H1 (cell line): Measurements from ENCODE around the gene WDR64. TPM values are rescaled to one million over a fixed set of nuclear protein-coding genes. Genes with fewer than 3 reads are reported as not detected.

Experiments
- POLR2A ChIP-seq, 2 experiments: IDR thresholded peaks; 1 replicate in 1 of 2; 2 replicates in 1 of 2; pipeline ENCODE4 v1.6.1; 2011; ENCODE audit warnings: low read depth in 2 of 2, low read length in 2 of 2, mild to moderate bottlenecking in 2 of 2; ENCODE audit errors: control extremely low read depth in 1 of 2
- POLR2AphosphoS5 ChIP-seq: IDR thresholded peaks from 2 replicates; pipeline ENCODE4 v1.6.1; 2011; ENCODE audit warnings: low read depth, low read length
- RNF2 ChIP-seq: fragments of 200-900, 300-1000 bp; sonication (generic); IDR thresholded peaks from 2 replicates; pipeline ENCODE4 v1.7.1; 2016; ENCODE audit warnings: borderline replicate concordance, low read depth, mild to moderate bottlenecking, antibody characterized with exemption, low read length; ENCODE audit not compliant: poor library complexity, severe bottlenecking; ENCODE audit errors: missing control alignments
- polyA plus RNA-seq, 7 experiments: library from polyadenylated mRNA; depleted of rRNA in 3 of 7; stranded (reverse) in 5 of 7; unstranded in 2 of 7; fragments of >200 nt in 5 of 7; fragments of 200-250 nt in 2 of 7; gene quantifications; 1 replicate in 5 of 7; 2 replicates in 1 of 7; 4 replicates in 1 of 7; pipeline versions ENCODE4 v1.2.1 to v1.2.3, GENCODE V29; 2011 to 2013; ENCODE audit warnings: missing spikeins in 2 of 7, mixed read lengths in 2 of 7
- total RNA-seq: library from RNA; stranded (reverse); fragmentation: NEBNext Ultra II Directional; extraction: Animal tissue kit (Norgen Biotek cat#: 25700); gene quantifications from 2 replicates; pipeline ENCODE4 v1.2.1, GENCODE V29; 2021

WDR64 gene
- total and polyA plus RNA-seq, 2 of the 8 experiments (the other 6 are each of a cell fraction or from before 2014, with no cell fraction given), result 0.02 TPM; not detected in 1

- TF ChIP-seq RNF2 (no peak), POLR2A (IDR thresholded peaks at IDR 0.05; ENCODE audit: control extremely low read depth in 1 of 2, low read depth in 2 of 2, low read length in 2 of 2) (no peak), POLR2AphosphoS5 (no peak)
Measured at GRCh38 chr1:241838897-241839296, 186.8 kb downstream of the WDR64 start (continued).
